Measurements from ENCODE around the gene DCDC2B. TPM values are rescaled to one million over a fixed set of nuclear protein-coding genes. Genes with fewer than 3 reads are reported as not detected.

DCDC2B gene
- total and polyA plus RNA-seq, 9 donors, result 0.05 to 13.3 (median 0.30) TPM; not detected in 4

GRCh38 chr1:32224285-32224684 is 15.4 kb downstream of the DCDC2B start:
- WGBS, 3 donors, result 86 to 91% (median 87%) methylated on average over 4 of the region's 4 CpGs
- no peaks in the 10 kb centered on the region for H3K27me3 ChIP-seq
- H3K4me1 ChIP-seq (ENCODE audit: insufficient read depth), result peaks cover 9% of the 10 kb centered on the region
- no peak overlapping the region for H3K27ac ChIP-seq
- H3K9me3 ChIP-seq, result no peaks in the 10 kb centered on the region
- no peak for DNase-seq
- intact Hi-C loops (cut with DNase I), result no loop called here
- H3K36me3 ChIP-seq, result no peaks in the 10 kb centered on the region
- no peak for TF ChIP-seq EP300 (IDR thresholded peaks at IDR 0.05)
- no peak for TF ChIP-seq POLR2A (IDR thresholded peaks at IDR 0.05)
- TF ChIP-seq, protein P1, sequence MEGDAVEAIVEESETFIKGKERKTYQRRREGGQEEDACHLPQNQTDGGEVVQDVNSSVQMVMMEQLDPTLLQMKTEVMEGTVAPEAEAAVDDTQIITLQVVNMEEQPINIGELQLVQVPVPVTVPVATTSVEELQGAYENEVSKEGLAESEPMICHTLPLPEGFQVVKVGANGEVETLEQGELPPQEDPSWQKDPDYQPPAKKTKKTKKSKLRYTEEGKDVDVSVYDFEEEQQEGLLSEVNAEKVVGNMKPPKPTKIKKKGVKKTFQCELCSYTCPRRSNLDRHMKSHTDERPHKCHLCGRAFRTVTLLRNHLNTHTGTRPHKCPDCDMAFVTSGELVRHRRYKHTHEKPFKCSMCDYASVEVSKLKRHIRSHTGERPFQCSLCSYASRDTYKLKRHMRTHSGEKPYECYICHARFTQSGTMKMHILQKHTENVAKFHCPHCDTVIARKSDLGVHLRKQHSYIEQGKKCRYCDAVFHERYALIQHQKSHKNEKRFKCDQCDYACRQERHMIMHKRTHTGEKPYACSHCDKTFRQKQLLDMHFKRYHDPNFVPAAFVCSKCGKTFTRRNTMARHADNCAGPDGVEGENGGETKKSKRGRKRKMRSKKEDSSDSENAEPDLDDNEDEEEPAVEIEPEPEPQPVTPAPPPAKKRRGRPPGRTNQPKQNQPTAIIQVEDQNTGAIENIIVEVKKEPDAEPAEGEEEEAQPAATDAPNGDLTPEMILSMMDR (IDR thresholded peaks at IDR 0.05), result no peak
- H3K4me3 ChIP-seq, result no peak overlapping the region

DNA sequence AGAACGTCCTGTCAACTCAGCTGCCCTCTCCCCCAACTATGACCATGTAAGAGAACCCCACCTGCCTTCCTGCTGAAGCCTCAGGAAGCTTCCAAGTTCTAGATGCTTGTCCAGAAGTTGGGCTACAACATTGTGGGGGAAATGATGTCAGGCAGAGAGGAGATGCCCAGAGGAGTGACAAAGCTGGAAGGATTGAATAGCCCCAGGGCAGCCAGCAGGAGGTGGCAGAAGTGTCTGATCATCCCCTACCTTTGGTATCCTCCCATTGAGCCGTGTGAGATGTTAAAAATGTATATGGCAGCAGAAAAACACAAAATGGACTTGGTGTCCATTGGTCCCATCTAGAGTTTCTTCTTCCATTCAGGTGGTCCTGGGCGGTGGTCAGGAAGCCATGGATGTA is 19.9 kb downstream of the DCDC2B start:
- Histone ChIP-seq H3K27me3 (no peaks in the 10 kb centered on the region), H3K36me3 (no peaks in the 10 kb centered on the region), H3K9me3 (no peaks in the 10 kb centered on the region), H3K4me3 (no peak overlapping the region), H3K27ac (no peak overlapping the region), H3K4me1 (ENCODE audit: insufficient read depth) (no peaks in the 10 kb centered on the region)
- WGBS, 3 donors, result 68 to 72% (median 71%) methylated on average over 3 of the region's 3 CpGs
- TF ChIP-seq EP300 (IDR thresholded peaks at IDR 0.05) (no peak), POLR2A (IDR thresholded peaks at IDR 0.05) (no peak)
- TF ChIP-seq, protein P1 (IDR thresholded peaks at IDR 0.05), result no peak
- intact Hi-C loops (cut with DNase I), result no loop called here
- DNase-seq, result no peak

DNA sequence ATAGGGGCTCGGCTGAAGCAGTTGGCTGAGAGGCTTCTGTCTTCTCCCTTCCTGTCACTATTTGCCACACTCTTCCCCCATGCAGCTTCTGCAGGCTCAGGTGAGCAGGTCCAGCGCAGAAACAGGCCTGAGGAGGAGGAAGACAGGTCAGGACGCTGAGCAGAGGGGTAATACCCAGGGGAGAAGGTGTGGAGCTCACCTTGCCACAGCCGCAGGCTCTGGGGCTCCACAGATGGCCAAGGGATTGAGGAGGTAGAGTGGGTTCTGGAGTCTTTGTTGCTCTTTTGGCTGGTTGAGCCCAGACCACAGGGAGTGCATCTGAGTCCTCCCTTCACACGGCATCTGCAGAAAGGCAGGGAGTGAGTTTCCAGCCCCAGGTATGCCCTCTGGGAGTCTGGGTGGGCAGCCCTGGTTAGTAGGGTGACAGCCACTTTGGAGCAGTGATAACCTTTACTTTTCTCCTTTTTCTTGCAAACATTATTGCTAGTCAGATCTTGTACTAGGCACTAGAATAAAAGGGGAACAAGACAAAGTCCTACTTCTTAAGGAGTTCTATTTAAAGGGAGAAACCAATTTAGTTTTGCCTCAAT is 23.0 kb downstream of the DCDC2B start:
- intact Hi-C loops (cut with DNase I), result no loop called here
- TF ChIP-seq POLR2A (IDR thresholded peaks at IDR 0.05), result no peak
- no peaks in the 10 kb centered on the region for H3K36me3 ChIP-seq
- no peak for DNase-seq
- H3K4me1 ChIP-seq (ENCODE audit: insufficient read depth), result peaks cover 6% of the 10 kb centered on the region
- H3K4me3 ChIP-seq, result no peak overlapping the region
- H3K27ac ChIP-seq, result no peak overlapping the region
- H3K27me3 ChIP-seq, result no peaks in the 10 kb centered on the region
- 78 to 79% (median 79%) methylated on average over 5 of the region's 5 CpGs for WGBS, 3 donors
- no peaks in the 10 kb centered on the region for H3K9me3 ChIP-seq

DNA sequence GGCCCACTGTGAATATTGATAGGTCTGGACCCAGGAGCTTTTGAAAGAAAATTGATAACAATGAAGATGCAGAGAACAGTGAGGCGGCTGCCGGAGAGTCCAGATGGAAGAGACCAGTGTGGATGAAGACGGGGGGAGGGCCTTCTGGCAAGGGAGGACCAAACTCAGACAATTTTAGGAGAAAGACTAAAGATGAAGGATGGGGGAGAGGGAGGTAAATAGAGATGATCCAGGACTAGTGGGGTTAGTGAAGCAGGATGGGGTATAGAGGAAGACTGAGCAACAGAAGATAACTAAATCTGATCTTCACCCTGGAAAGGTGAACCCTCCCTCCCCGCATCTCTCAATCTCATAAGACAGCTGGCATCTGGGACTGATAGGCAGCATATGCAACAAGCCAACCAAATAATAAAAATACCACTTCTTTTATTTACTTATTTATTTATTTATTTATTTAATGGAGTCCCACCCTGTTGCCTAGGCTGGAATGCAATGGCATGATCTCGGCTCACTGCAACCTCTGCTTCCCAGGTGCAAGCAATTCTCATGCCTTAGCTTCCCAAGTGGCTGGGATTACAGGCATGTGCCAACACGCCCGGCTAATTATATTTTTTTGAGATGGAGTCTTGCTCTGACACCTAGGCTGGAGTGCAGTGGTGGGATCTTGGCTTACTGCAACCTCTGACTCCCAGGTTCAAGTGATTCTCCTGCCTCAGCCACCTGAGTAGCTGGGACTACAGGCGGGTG is 23.8 kb downstream of the DCDC2B start:
- DNase-seq, result no peak
- no peaks in the 10 kb centered on the region for H3K36me3 ChIP-seq
- no peak overlapping the region for H3K27ac ChIP-seq
- H3K4me3 ChIP-seq, result no peak overlapping the region
- H3K9me3 ChIP-seq, result no peaks in the 10 kb centered on the region
- WGBS, 3 donors, result 84 to 88% (median 86%) methylated on average over 8 of the region's 8 CpGs
- intact Hi-C loops (cut with DNase I), result no loop called here
- H3K27me3 ChIP-seq, result no peaks in the 10 kb centered on the region
- peaks cover 6% of the 10 kb centered on the region for H3K4me1 ChIP-seq (ENCODE audit: insufficient read depth)
- TF ChIP-seq, protein P1 (IDR thresholded peaks at IDR 0.05), result no peak
- no peak for TF ChIP-seq POLR2A (IDR thresholded peaks at IDR 0.05)
- TF ChIP-seq EP300 (IDR thresholded peaks at IDR 0.05), result no peak

DNA sequence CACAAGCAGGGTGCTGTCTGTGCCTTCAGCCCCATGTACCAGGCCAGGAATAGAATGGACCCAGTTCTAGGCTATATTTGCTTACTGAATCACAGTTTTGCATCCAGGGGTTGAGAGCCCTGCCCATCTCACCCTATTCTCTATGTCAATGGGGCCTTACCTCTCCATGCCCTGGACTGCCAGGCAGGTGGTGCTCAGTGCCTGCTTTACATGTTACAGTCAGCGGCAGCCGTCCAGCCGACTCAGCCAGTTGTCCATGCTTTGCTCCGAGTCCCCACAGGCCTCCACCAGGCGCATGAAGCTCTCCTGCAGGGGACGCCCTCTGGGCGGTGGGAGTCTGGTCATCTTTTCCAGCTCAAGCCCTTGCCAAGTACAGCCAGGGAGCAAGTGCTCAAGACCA is 25.9 kb downstream of the DCDC2B start:
- Histone ChIP-seq H3K9me3 (no peaks in the 10 kb centered on the region), H3K27ac (peak overlapping the region; percentile 66 to 84), H3K36me3 (no peaks in the 10 kb centered on the region), H3K4me1 (ENCODE audit: insufficient read depth) (peaks cover 9% of the 10 kb centered on the region), H3K27me3 (no peaks in the 10 kb centered on the region), H3K4me3 (no peak overlapping the region)
- peak in 1 of 5 donors; percentile 32 for DNase-seq
- no peak for TF ChIP-seq POLR2A (IDR thresholded peaks at IDR 0.05)
- TF ChIP-seq, protein P1 (IDR thresholded peaks at IDR 0.05), result no peak
- intact Hi-C loops (cut with DNase I), result no loop called here
- WGBS, 3 donors, result 77 to 91% (median 82%) methylated on average over 7 of the region's 7 CpGs

Data from ovary (tissue), 9 donors.